ENCODE results near the gene ARID3A.

ARID3A gene

GRCh38 chr19:1000591-1001537, 75.0 kb downstream of the ARID3A start:
- Histone ChIP-seq H3K14ac (ENCODE audit: low read length) (peak overlapping the region; percentile 21), H3K18ac (ENCODE audit: low read length) (peak overlapping the region; percentile 90), H4K91ac (ENCODE audit: low read depth, low read length, poor library complexity) (no peak overlapping the region), H3K36me3 (replicated peaks in 1 of 2; ENCODE audit: control insufficient read depth in 2 of 2, insufficient read depth in 2 of 2, low read length in 2 of 2) (no peaks in the 10 kb centered on the region), H2AK5ac (ENCODE audit: low read depth, low read length) (peak overlapping the region; percentile 99), H2BK5ac (ENCODE audit: low read length) (no peak overlapping the region), H2BK15ac (ENCODE audit: low read length) (peak overlapping the region; percentile 49), H3K4me2 (ENCODE audit: insufficient read depth, low read length, poor library complexity, severe bottlenecking) (peak overlapping the region; percentile 93), H3K4me3 (ENCODE audit: low read length in 2 of 2) (peak overlapping the region; percentile 45 to 88), H2BK120ac (ENCODE audit: low read depth, low read length) (peak overlapping the region; percentile 17), H2AFZ (ENCODE audit: low read length) (peak overlapping the region; percentile 78), H3K4ac (ENCODE audit: low read length) (no peak overlapping the region), H3K4me1 (ENCODE audit: control insufficient read depth in 2 of 2, insufficient read depth in 1 of 2, low read depth in 1 of 2, low read length in 2 of 2) (peaks cover 8 to 11% of the 10 kb centered on the region in 2 donors), H3K79me1 (ENCODE audit: low read depth, low read length) (no peaks in the 10 kb centered on the region), H3K23ac (ENCODE audit: low read depth, low read length, poor library complexity) (no peak overlapping the region), H3K27ac (replicated peaks; ENCODE audit: low read length) (no peak overlapping the region), H2BK12ac (ENCODE audit: low read length) (no peak overlapping the region), H4K8ac (ENCODE audit: low read depth, low read length) (no peak overlapping the region), H3K9me3 (replicated peaks in 1 of 2; ENCODE audit: control insufficient read depth in 2 of 2, insufficient read depth in 1 of 2, low read depth in 1 of 2, low read length in 2 of 2) (peaks cover 0 to 2% of the 10 kb centered on the region in 2 donors), H3K9ac (ENCODE audit: low read depth, low read length, poor library complexity) (peak overlapping the region; percentile 81), H3K27me3 (ENCODE audit: control insufficient read depth in 3 of 3, insufficient read depth in 3 of 3, low read depth in 1 of 3, low read length in 3 of 3) (peaks cover 0 to 46% (median 17%) of the 10 kb centered on the region in 3 experiments)
- DNase-seq (ENCODE audit: low spot score) = no peak
- no CpG with 5 or more reads among the region's 73 CpGs for WGBS, 2 donors (ENCODE audit: extremely low coverage in 2 of 2, insufficient read length in 2 of 2, insufficient replicate concordance in 1 of 2)

- peak overlapping the region; percentile 55 for H3K23ac ChIP-seq (ENCODE audit: low read depth, low read length, poor library complexity)
- H3K79me1 ChIP-seq (ENCODE audit: low read depth, low read length) = no peaks in the 10 kb centered on the region
- no CpG with 5 or more reads among the region's 20 CpGs for WGBS, 2 donors (ENCODE audit: extremely low coverage in 2 of 2, insufficient read length in 2 of 2, insufficient replicate concordance in 1 of 2)
- H3K27ac ChIP-seq (replicated peaks; ENCODE audit: low read length) = no peak overlapping the region
- no peak overlapping the region for H3K4me3 ChIP-seq (ENCODE audit: low read length in 2 of 2)
- peak overlapping the region; percentile 78 for H2AFZ ChIP-seq (ENCODE audit: low read length)
- no peak overlapping the region for H4K8ac ChIP-seq (ENCODE audit: low read depth, low read length)
- no peak overlapping the region for H3K14ac ChIP-seq (ENCODE audit: low read length)
- DNase-seq (ENCODE audit: low spot score) = peak; percentile 65
- H2BK15ac ChIP-seq (ENCODE audit: low read length) = no peak overlapping the region
- H4K91ac ChIP-seq (ENCODE audit: low read depth, low read length, poor library complexity) = no peak overlapping the region
- no peak overlapping the region for H2BK12ac ChIP-seq (ENCODE audit: low read length)
- H3K9me3 ChIP-seq (replicated peaks in 1 of 2; ENCODE audit: control insufficient read depth in 2 of 2, insufficient read depth in 1 of 2, low read depth in 1 of 2, low read length in 2 of 2) = peaks cover 0 to 4% of the 10 kb centered on the region in 2 donors
- peak overlapping the region; percentile 99 for H2AK5ac ChIP-seq (ENCODE audit: low read depth, low read length)
- H3K9ac ChIP-seq (ENCODE audit: low read depth, low read length, poor library complexity) = no peak overlapping the region
- H3K18ac ChIP-seq (ENCODE audit: low read length) = peak overlapping the region; percentile 48
- H3K36me3 ChIP-seq (replicated peaks in 1 of 2; ENCODE audit: control insufficient read depth in 2 of 2, insufficient read depth in 2 of 2, low read length in 2 of 2) = no peaks in the 10 kb centered on the region
- H3K27me3 ChIP-seq (ENCODE audit: control insufficient read depth in 3 of 3, insufficient read depth in 3 of 3, low read depth in 1 of 3, low read length in 3 of 3) = peaks cover 0 to 39% (median 17%) of the 10 kb centered on the region in 3 experiments
- peak overlapping the region; percentile 18 for H3K4me2 ChIP-seq (ENCODE audit: insufficient read depth, low read length, poor library complexity, severe bottlenecking)
- H3K4ac ChIP-seq (ENCODE audit: low read length) = no peak overlapping the region
- peak overlapping the region; percentile 17 for H2BK120ac ChIP-seq (ENCODE audit: low read depth, low read length)
- H3K4me1 ChIP-seq (ENCODE audit: control insufficient read depth in 2 of 2, insufficient read depth in 1 of 2, low read depth in 1 of 2, low read length in 2 of 2) = peaks cover 5 to 8% of the 10 kb centered on the region in 2 donors
- no peak overlapping the region for H2BK5ac ChIP-seq (ENCODE audit: low read length)
Observed at GRCh38 chr19:1001538-1002166, 75.8 kb downstream of the ARID3A start.

GRCh38 chr19:1002600-1002999, 76.8 kb downstream of the ARID3A start:
- Histone ChIP-seq H3K4ac (ENCODE audit: low read length) (no peak overlapping the region), H4K8ac (ENCODE audit: low read depth, low read length) (no peak overlapping the region)
- WGBS, 2 donors (ENCODE audit: extremely low coverage in 2 of 2, insufficient read length in 2 of 2, insufficient replicate concordance in 1 of 2) = no CpG with 5 or more reads among the region's 4 CpGs

GRCh38 chr19:1003283-1003682, 77.4 kb downstream of the ARID3A start:
- Histone ChIP-seq H2AK5ac (ENCODE audit: low read depth, low read length) (peak overlapping the region; percentile 70), H2BK5ac (ENCODE audit: low read length) (no peak overlapping the region), H4K8ac (ENCODE audit: low read depth, low read length) (no peak overlapping the region), H2BK15ac (ENCODE audit: low read length) (no peak overlapping the region), H2BK120ac (ENCODE audit: low read depth, low read length) (no peak overlapping the region), H3K18ac (ENCODE audit: low read length) (no peak overlapping the region), H3K14ac (ENCODE audit: low read length) (no peak overlapping the region), H3K4me3 (ENCODE audit: low read length in 2 of 2) (no peak overlapping the region), H3K79me1 (ENCODE audit: low read depth, low read length) (no peaks in the 10 kb centered on the region), H3K27ac (replicated peaks; ENCODE audit: low read length) (no peak overlapping the region), H2BK12ac (ENCODE audit: low read length) (no peak overlapping the region), H3K9me3 (replicated peaks in 1 of 2; ENCODE audit: control insufficient read depth in 2 of 2, insufficient read depth in 1 of 2, low read depth in 1 of 2, low read length in 2 of 2) (peaks cover 0 to 4% of the 10 kb centered on the region in 2 donors), H3K4ac (ENCODE audit: low read length) (peak overlapping the region; percentile 66), H3K27me3 (ENCODE audit: control insufficient read depth in 3 of 3, insufficient read depth in 3 of 3, low read depth in 1 of 3, low read length in 3 of 3) (peaks cover 0 to 25% (median 15%) of the 10 kb centered on the region in 3 experiments), H2AFZ (ENCODE audit: low read length) (no peak overlapping the region), H3K4me2 (ENCODE audit: insufficient read depth, low read length, poor library complexity, severe bottlenecking) (no peak overlapping the region), H3K4me1 (ENCODE audit: control insufficient read depth in 2 of 2, insufficient read depth in 1 of 2, low read depth in 1 of 2, low read length in 2 of 2) (peaks cover 5 to 8% of the 10 kb centered on the region in 2 donors), H3K23ac (ENCODE audit: low read depth, low read length, poor library complexity) (peak overlapping the region; percentile 31), H4K91ac (ENCODE audit: low read depth, low read length, poor library complexity) (no peak overlapping the region), H3K9ac (ENCODE audit: low read depth, low read length, poor library complexity) (no peak overlapping the region), H3K36me3 (replicated peaks in 1 of 2; ENCODE audit: control insufficient read depth in 2 of 2, insufficient read depth in 2 of 2, low read length in 2 of 2) (peaks cover 0 to under 1% of the 10 kb centered on the region in 2 donors)
- DNase-seq (ENCODE audit: low spot score) = no peak
- WGBS, 2 donors (ENCODE audit: extremely low coverage in 2 of 2, insufficient read length in 2 of 2, insufficient replicate concordance in 1 of 2) = no CpG with 5 or more reads among the region's 37 CpGs

More at GRCh38 chr19:1002600-1002999, 76.8 kb downstream of the ARID3A start:
- peak overlapping the region; percentile 92 for H2BK15ac ChIP-seq (ENCODE audit: low read length)
- no peak overlapping the region for H3K4me3 ChIP-seq (ENCODE audit: low read length in 2 of 2)
- H3K9me3 ChIP-seq (replicated peaks in 1 of 2; ENCODE audit: control insufficient read depth in 2 of 2, insufficient read depth in 1 of 2, low read depth in 1 of 2, low read length in 2 of 2) = peaks cover 0 to 4% of the 10 kb centered on the region in 2 donors
- H3K23ac ChIP-seq (ENCODE audit: low read depth, low read length, poor library complexity) = no peak overlapping the region
- H3K36me3 ChIP-seq (replicated peaks in 1 of 2; ENCODE audit: control insufficient read depth in 2 of 2, insufficient read depth in 2 of 2, low read length in 2 of 2) = no peaks in the 10 kb centered on the region
- H3K79me1 ChIP-seq (ENCODE audit: low read depth, low read length) = no peaks in the 10 kb centered on the region
- H3K14ac ChIP-seq (ENCODE audit: low read length) = no peak overlapping the region
- peaks cover 5 to 8% of the 10 kb centered on the region in 2 donors for H3K4me1 ChIP-seq (ENCODE audit: control insufficient read depth in 2 of 2, insufficient read depth in 1 of 2, low read depth in 1 of 2, low read length in 2 of 2)
- no peak for DNase-seq (ENCODE audit: low spot score)
- H3K27me3 ChIP-seq (ENCODE audit: control insufficient read depth in 3 of 3, insufficient read depth in 3 of 3, low read depth in 1 of 3, low read length in 3 of 3) = peaks cover 0 to 31% (median 17%) of the 10 kb centered on the region in 3 experiments
- H3K4me2 ChIP-seq (ENCODE audit: insufficient read depth, low read length, poor library complexity, severe bottlenecking) = no peak overlapping the region
- H3K27ac ChIP-seq (replicated peaks; ENCODE audit: low read length) = no peak overlapping the region
- H2BK120ac ChIP-seq (ENCODE audit: low read depth, low read length) = no peak overlapping the region
- no peak overlapping the region for H2BK12ac ChIP-seq (ENCODE audit: low read length)
- no peak overlapping the region for H3K9ac ChIP-seq (ENCODE audit: low read depth, low read length, poor library complexity)
- no peak overlapping the region for H2BK5ac ChIP-seq (ENCODE audit: low read length)
- H2AFZ ChIP-seq (ENCODE audit: low read length) = no peak overlapping the region
- no peak overlapping the region for H4K91ac ChIP-seq (ENCODE audit: low read depth, low read length, poor library complexity)
- H2AK5ac ChIP-seq (ENCODE audit: low read depth, low read length) = peak overlapping the region; percentile 70
- H3K18ac ChIP-seq (ENCODE audit: low read length) = no peak overlapping the region

Data from neuronal stem cell (in vitro differentiated cells).